Panc1 (cell line): ENCODE measurements around the gene RASL11A.

Source experiments
- CTCF ChIP-seq: fragments of 450-650 bp; IDR thresholded peaks from 2 replicates; pipeline ENCODE4 v1.5.1; 2017; ENCODE audit warnings: mild to moderate bottlenecking
- POLR2AphosphoS5 ChIP-seq: IDR thresholded peaks from 2 replicates; pipeline ENCODE4 v1.6.1; 2012; ENCODE audit warnings: mild to moderate bottlenecking, low read depth, low read length, moderate library complexity
- REST ChIP-seq, 2 experiments: IDR thresholded peaks; 2 replicates each; pipeline ENCODE4 v1.6.1; 2011 to 2012; ENCODE audit warnings: low read depth in 2 of 2, control low read depth in 1 of 2, low read length in 1 of 2, mild to moderate bottlenecking in 1 of 2, moderate library complexity in 1 of 2; ENCODE audit not compliant: insufficient read depth in 1 of 2
- SIN3A ChIP-seq: IDR thresholded peaks from 2 replicates; pipeline ENCODE4 v1.6.1; 2012; ENCODE audit warnings: low read depth, mild to moderate bottlenecking, low read length, moderate library complexity, borderline replicate concordance; ENCODE audit not compliant: insufficient read depth

GRCh38 chr13:27289011-27289665, 18.5 kb downstream of the RASL11A start:
- TF ChIP-seq REST (IDR thresholded peaks at IDR 0.05; ENCODE audit: insufficient read depth in 1 of 2, low read depth in 2 of 2, low read length in 1 of 2) (no peak), CTCF (no peak), POLR2AphosphoS5 (no peak), SIN3A (no peak)
